ENCODE data around the gene SLIT3.

The SLIT3 gene

GRCh38 chr5:169182797-169183196, 118.1 kb downstream of the SLIT3 start:
- Histone ChIP-seq H3K9me2 (replicated peaks; ENCODE audit: low read depth, low read length) (no peaks in the 10 kb centered on the region), H3K9me3 (ENCODE audit: insufficient read depth, low read depth, low read length) (no peaks in the 10 kb centered on the region), H2AFZ (ENCODE audit: low read length) (no peak overlapping the region), H3K4me2 (ENCODE audit: low read depth, low read length, poor library complexity, severe bottlenecking) (no peak overlapping the region), H3K27me3 (ENCODE audit: insufficient read depth, low read length, poor library complexity, severe bottlenecking) (no peaks in the 10 kb centered on the region), H3K36me3 (ENCODE audit: insufficient read depth, low read length) (no peaks in the 10 kb centered on the region), H3K9ac (ENCODE audit: low read depth, low read length, poor library complexity, severe bottlenecking) (no peak overlapping the region), H3K4me1 (ENCODE audit: insufficient read depth, low read length, poor library complexity, severe bottlenecking) (no peaks in the 10 kb centered on the region), H3K79me2 (ENCODE audit: insufficient read depth, low read length) (no peaks in the 10 kb centered on the region), H3F3A (ENCODE audit: low read depth) (no peaks in the 10 kb centered on the region), H4K20me1 (ENCODE audit: insufficient read depth, low read length, poor library complexity, severe bottlenecking) (no peaks in the 10 kb centered on the region), H3K4me3 (ENCODE audit: low read length, poor library complexity, severe bottlenecking) (no peak overlapping the region)
- TF ChIP-seq EZH2phosphoT487 (IDR thresholded peaks at IDR 0.05; ENCODE audit: borderline replicate concordance) (no peak), CTCF (conservative IDR thresholded peaks at IDR 0.05; ENCODE audit: low read length) (no peak)

GRCh38 chr5:169181814-169182213, 119.1 kb downstream of the SLIT3 start:
- H4K20me1 ChIP-seq (ENCODE audit: insufficient read depth, low read length, poor library complexity, severe bottlenecking), result no peaks in the 10 kb centered on the region
- no peaks in the 10 kb centered on the region for H3K9me2 ChIP-seq (replicated peaks; ENCODE audit: low read depth, low read length)
- H3F3A ChIP-seq (ENCODE audit: low read depth), result no peaks in the 10 kb centered on the region
- no peaks in the 10 kb centered on the region for H3K9me3 ChIP-seq (ENCODE audit: insufficient read depth, low read depth, low read length)
- H3K4me3 ChIP-seq (ENCODE audit: low read length, poor library complexity, severe bottlenecking), result no peak overlapping the region
- no peaks in the 10 kb centered on the region for H3K4me1 ChIP-seq (ENCODE audit: insufficient read depth, low read length, poor library complexity, severe bottlenecking)
- no peaks in the 10 kb centered on the region for H3K27me3 ChIP-seq (ENCODE audit: insufficient read depth, low read length, poor library complexity, severe bottlenecking)
- H3K79me2 ChIP-seq (ENCODE audit: insufficient read depth, low read length), result no peaks in the 10 kb centered on the region
- no peak overlapping the region for H3K4me2 ChIP-seq (ENCODE audit: low read depth, low read length, poor library complexity, severe bottlenecking)
- TF ChIP-seq EZH2phosphoT487 (IDR thresholded peaks at IDR 0.05; ENCODE audit: borderline replicate concordance), result no peak
- TF ChIP-seq CTCF (conservative IDR thresholded peaks at IDR 0.05; ENCODE audit: low read length), result no peak
- H2AFZ ChIP-seq (ENCODE audit: low read length), result no peak overlapping the region
- no peak overlapping the region for H3K9ac ChIP-seq (ENCODE audit: low read depth, low read length, poor library complexity, severe bottlenecking)
- H3K36me3 ChIP-seq (ENCODE audit: insufficient read depth, low read length), result no peaks in the 10 kb centered on the region

- H3K9me2 ChIP-seq (replicated peaks; ENCODE audit: low read depth, low read length), result no peaks in the 10 kb centered on the region
- no peak overlapping the region for H3K4me2 ChIP-seq (ENCODE audit: low read depth, low read length, poor library complexity, severe bottlenecking)
- H3K27me3 ChIP-seq (ENCODE audit: insufficient read depth, low read length, poor library complexity, severe bottlenecking), result no peaks in the 10 kb centered on the region
- no peak overlapping the region for H3K4me3 ChIP-seq (ENCODE audit: low read length, poor library complexity, severe bottlenecking)
- H3K9me3 ChIP-seq (ENCODE audit: insufficient read depth, low read depth, low read length), result no peaks in the 10 kb centered on the region
- no peaks in the 10 kb centered on the region for H3K4me1 ChIP-seq (ENCODE audit: insufficient read depth, low read length, poor library complexity, severe bottlenecking)
- H2AFZ ChIP-seq (ENCODE audit: low read length), result no peak overlapping the region
- no peaks in the 10 kb centered on the region for H4K20me1 ChIP-seq (ENCODE audit: insufficient read depth, low read length, poor library complexity, severe bottlenecking)
- H3K36me3 ChIP-seq (ENCODE audit: insufficient read depth, low read length), result no peaks in the 10 kb centered on the region
- TF ChIP-seq EZH2phosphoT487 (IDR thresholded peaks at IDR 0.05; ENCODE audit: borderline replicate concordance), result no peak
- TF ChIP-seq CTCF (conservative IDR thresholded peaks at IDR 0.05; ENCODE audit: low read length), result no peak
- no peaks in the 10 kb centered on the region for H3F3A ChIP-seq (ENCODE audit: low read depth)
- no peaks in the 10 kb centered on the region for H3K79me2 ChIP-seq (ENCODE audit: insufficient read depth, low read length)
- H3K9ac ChIP-seq (ENCODE audit: low read depth, low read length, poor library complexity, severe bottlenecking), result no peak overlapping the region
Observed at GRCh38 chr5:169178754-169179153, 122.2 kb downstream of the SLIT3 start.

Measured in Loucy (cell line).